ENCODE results near the gene KIF5C. TPM values are rescaled to one million over a fixed set of nuclear protein-coding genes. Genes with fewer than 3 reads are reported as not detected.

The KIF5C gene
- total RNA-seq, 1 donor from 2014 or later = 0.49 TPM

- intact Hi-C loops (cut with DNase I) = no loop called here
- no peaks in the 10 kb centered on the region for H3K27me3 ChIP-seq
- H3K36me3 ChIP-seq = no peaks in the 10 kb centered on the region
- TF ChIP-seq CTCF (IDR thresholded peaks at IDR 0.05) = peak; percentile 68
- no peak overlapping the region for H3K27ac ChIP-seq
- no peaks in the 10 kb centered on the region for H3K4me1 ChIP-seq
- H3K4me3 ChIP-seq = peak overlapping the region; percentile 21
- no peaks in the 10 kb centered on the region for H3K9me3 ChIP-seq
- peak; percentile 73 for DNase-seq
- ATAC-seq = peak; percentile 86
Measured at GRCh38 chr2:148926291-148926961, 51.4 kb downstream of the KIF5C start.

- no peaks in the 10 kb centered on the region for H3K9me3 ChIP-seq
- H3K4me3 ChIP-seq = peak overlapping the region; percentile 21
- no peaks in the 10 kb centered on the region for H3K4me1 ChIP-seq
- H3K27ac ChIP-seq = no peak overlapping the region
- DNase-seq (no peak), ATAC-seq (peak; percentile 84)
- no peak for TF ChIP-seq CTCF (IDR thresholded peaks at IDR 0.05)
- H3K36me3 ChIP-seq = no peaks in the 10 kb centered on the region
- no peaks in the 10 kb centered on the region for H3K27me3 ChIP-seq
- intact Hi-C loops (cut with DNase I) = no loop called here
Measured at GRCh38 chr2:148926981-148927401, 52.0 kb downstream of the KIF5C start.

GRCh38 chr2:148928395-148928794 lies 53.4 kb downstream of the KIF5C start:
- no peaks in the 10 kb centered on the region for H3K27me3 ChIP-seq
- H3K9me3 ChIP-seq = no peaks in the 10 kb centered on the region
- ATAC-seq (no peak), DNase-seq (no peak)
- no peak for TF ChIP-seq CTCF (IDR thresholded peaks at IDR 0.05)
- intact Hi-C loops (cut with DNase I) = no loop called here
- no peaks in the 10 kb centered on the region for H3K36me3 ChIP-seq
- H3K4me3 ChIP-seq = no peak overlapping the region
- H3K4me1 ChIP-seq = no peaks in the 10 kb centered on the region
- H3K27ac ChIP-seq = no peak overlapping the region

GRCh38 chr2:148930046-148930775 lies 55.2 kb downstream of the KIF5C start:
- Histone ChIP-seq H3K4me3 (no peak overlapping the region), H3K36me3 (no peaks in the 10 kb centered on the region), H3K4me1 (no peaks in the 10 kb centered on the region), H3K9me3 (no peaks in the 10 kb centered on the region), H3K27me3 (no peaks in the 10 kb centered on the region), H3K27ac (no peak overlapping the region)
- ATAC-seq (no peak), DNase-seq (no peak)
- intact Hi-C loops (cut with DNase I) = no loop called here
- TF ChIP-seq CTCF (IDR thresholded peaks at IDR 0.05) = no peak

- Histone ChIP-seq H3K27ac (no peak overlapping the region), H3K4me3 (no peak overlapping the region), H3K27me3 (no peaks in the 10 kb centered on the region), H3K9me3 (no peaks in the 10 kb centered on the region), H3K4me1 (no peaks in the 10 kb centered on the region), H3K36me3 (no peaks in the 10 kb centered on the region)
- DNase-seq (no peak), ATAC-seq (no peak)
- intact Hi-C loops (cut with DNase I) = no loop called here
- no peak for TF ChIP-seq CTCF (IDR thresholded peaks at IDR 0.05)
Measured at GRCh38 chr2:148932536-148932935, 57.5 kb downstream of the KIF5C start.
